ENCODE data around the gene SLC35E3. TPM values are rescaled to one million over a fixed set of nuclear protein-coding genes. Genes with fewer than 3 reads are reported as not detected.

SLC35E3 gene
- total RNA-seq, 4 donors from 2014 or later = 2.0 to 13.9 (median 5.5) TPM

DNA sequence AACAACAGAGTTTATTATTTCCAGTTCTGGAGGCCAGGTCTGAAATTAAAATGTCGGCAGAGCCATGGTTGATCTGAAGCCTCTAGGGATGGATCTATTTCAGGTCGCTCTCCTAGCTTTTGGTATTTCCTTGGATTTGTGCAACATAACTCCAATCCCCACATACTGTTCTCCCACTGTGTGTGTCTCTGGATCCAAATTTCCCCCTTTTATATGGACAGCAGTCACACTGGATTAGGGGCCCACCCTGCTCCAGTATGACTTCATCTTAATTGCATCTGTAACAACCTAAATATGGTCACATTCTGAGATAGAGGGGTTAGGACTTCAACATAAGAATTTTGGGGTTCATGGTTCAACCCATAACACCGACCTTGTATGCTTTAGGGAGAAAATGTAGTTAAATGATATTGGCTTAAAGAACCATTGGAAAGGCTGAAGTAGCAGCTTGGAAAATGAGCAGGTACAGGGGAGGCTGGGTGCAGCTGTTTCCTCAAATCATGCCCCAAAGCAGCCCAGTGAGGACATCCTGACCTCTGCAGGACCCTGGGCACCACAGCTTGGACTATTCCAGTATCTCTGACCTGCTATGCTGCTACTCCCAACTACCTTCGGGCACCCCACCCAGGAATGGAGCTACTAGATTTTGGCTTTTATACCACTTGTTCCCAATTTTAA is 48.1 kb downstream of the SLC35E3 start:
- TF ChIP-seq, protein P1, sequence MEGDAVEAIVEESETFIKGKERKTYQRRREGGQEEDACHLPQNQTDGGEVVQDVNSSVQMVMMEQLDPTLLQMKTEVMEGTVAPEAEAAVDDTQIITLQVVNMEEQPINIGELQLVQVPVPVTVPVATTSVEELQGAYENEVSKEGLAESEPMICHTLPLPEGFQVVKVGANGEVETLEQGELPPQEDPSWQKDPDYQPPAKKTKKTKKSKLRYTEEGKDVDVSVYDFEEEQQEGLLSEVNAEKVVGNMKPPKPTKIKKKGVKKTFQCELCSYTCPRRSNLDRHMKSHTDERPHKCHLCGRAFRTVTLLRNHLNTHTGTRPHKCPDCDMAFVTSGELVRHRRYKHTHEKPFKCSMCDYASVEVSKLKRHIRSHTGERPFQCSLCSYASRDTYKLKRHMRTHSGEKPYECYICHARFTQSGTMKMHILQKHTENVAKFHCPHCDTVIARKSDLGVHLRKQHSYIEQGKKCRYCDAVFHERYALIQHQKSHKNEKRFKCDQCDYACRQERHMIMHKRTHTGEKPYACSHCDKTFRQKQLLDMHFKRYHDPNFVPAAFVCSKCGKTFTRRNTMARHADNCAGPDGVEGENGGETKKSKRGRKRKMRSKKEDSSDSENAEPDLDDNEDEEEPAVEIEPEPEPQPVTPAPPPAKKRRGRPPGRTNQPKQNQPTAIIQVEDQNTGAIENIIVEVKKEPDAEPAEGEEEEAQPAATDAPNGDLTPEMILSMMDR (IDR thresholded peaks at IDR 0.05; ENCODE audit: low read depth) = no peak

DNA sequence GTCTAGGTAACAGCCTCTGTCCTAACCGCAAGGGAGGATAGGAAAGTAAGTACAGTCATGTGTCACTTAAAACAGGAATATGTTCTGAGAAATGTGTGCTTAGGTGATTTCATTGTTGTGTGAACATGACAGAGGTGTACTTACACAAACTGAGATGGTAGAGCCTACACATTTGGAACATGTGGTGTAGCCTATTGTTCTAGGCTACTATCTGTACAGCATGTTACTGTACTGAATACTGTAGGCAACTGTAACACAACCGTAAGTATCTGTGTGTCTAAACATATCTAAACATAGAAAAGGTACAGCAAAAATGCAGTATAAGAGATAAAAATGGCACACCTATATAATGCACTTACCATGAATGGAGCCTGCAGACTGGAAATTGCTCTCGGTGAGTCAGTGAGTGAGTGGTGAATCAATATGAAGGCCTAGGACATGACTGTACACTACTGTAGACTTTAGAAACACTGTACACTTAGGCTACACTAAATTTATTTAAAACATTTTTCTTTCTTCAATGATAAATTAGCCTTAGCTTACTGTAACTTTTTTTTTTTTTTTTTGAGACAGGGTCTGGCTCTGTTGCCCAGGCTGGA is 48.8 kb downstream of the SLC35E3 start:
- TF ChIP-seq, protein P1 (IDR thresholded peaks at IDR 0.05; ENCODE audit: low read depth) = no peak

DNA sequence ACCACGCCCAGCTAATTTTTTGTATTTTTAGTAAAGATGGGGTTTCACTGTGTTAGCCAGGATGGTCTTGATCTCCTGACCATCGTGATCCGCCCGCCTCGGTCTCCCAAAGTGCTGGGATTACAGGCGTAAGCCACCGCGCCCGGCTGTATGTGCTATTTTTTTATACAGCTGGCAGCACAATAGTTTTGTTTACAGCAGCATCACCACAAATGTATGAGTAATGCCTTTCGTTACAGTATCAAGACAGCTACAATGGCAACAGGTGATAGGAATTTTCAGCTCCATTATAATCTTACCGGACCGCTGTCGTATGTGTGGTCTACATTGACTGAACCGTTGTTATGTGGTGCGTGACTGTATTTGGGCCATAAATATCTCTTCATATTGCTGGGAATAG is 50.4 kb downstream of the SLC35E3 start:
- TF ChIP-seq, protein P1 (IDR thresholded peaks at IDR 0.05; ENCODE audit: low read depth) = no peak

DNA sequence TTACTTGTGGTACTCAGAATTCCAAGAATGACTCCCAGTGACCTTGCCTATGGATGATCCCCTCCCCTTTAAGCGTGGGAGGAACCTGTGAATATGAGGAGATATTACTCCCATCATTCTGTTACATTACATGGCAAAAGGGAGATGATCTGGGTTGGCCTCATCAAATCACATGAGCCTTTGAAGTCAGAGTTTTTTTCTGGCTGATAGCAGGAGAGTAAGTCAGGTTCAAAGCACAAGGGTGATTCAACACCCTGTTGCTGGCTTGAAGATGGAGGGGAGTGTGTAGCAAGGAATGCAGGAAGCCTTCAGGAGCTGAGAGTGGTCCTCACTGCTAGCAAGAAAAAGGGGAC is 52.9 kb downstream of the SLC35E3 start:
- TF ChIP-seq, protein P1 (IDR thresholded peaks at IDR 0.05; ENCODE audit: low read depth) = no peak

DNA sequence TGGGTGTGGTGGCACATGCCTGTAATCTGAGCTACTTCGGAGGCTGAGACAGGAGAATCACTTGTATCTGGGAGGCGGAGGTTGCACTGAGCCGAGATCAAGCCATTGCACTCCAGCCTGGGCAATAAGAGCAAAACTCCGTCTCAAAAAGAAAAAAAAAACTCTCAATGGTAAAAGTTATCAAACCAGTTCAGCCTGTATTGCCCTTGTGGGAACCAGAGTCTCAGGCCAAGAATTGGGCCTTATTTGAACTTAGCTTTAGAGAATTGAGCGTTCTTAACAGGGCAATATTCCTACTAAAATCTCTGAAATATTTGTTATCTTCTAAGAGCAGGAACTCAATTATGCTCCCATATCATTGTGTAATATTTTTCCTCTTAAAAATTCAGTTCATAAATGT is 54.3 kb downstream of the SLC35E3 start:
- TF ChIP-seq, protein P1 (IDR thresholded peaks at IDR 0.05; ENCODE audit: low read depth) = no peak

DNA sequence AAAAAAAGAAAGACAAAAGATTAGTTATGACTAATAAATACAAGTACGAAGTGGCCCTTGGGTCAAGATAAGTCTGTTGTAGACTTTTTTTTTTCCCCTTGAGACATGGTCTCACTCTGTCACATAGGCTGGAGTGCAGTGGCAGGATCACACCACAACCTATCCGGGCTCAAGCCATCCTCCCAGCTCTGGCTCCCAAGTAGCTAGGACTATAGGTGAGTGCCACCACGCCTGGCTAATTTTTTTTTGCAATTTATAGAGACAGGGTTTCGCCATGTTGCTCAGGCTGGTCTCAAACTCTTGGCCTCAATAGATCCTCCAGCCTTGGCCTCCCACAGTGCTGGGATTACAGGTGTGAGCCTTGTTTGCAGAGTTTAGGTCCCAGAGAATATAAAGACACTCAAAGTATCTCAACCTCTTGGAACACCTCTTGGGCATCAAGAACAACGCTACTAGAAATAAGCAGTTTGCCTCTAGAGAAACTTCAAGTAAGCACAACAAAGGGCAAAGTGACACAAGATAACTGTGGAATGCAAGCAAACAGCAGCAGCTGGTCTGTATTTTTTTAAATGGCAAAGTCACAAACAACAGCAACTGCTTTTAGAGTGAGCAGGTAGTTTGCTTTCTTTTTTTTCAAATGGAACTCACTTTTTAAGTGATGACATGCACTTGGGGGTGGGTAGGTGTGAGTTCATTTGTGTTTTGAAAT is 58.1 kb downstream of the SLC35E3 start:
- TF ChIP-seq, protein P1 (IDR thresholded peaks at IDR 0.05; ENCODE audit: low read depth) = no peak

Data from subcutaneous adipose tissue (tissue), 4 donors.